AG10803 (cell line): ENCODE measurements around the gene NDUFS5.
"Not testable (repeated sequence)": the region's sequence is repeated elsewhere in the genome, so short reads cannot be mapped to it uniquely, and the experiment has no call there.

Experiments used
- DNase-seq: peaks from one replicate; pipeline ENCODE4 v3.0.0; 2010; ENCODE audit warnings: low read depth
- H3K4me3 ChIP-seq: 2 replicates; pipeline ENCODE4 v1.5.1; 2011; ENCODE audit warnings: mild to moderate bottlenecking, low read length, control low read depth
- CTCF ChIP-seq: conservative IDR thresholded peaks from 2 replicates; pipeline ENCODE4 v1.5.1; 2011; ENCODE audit warnings: mild to moderate bottlenecking, low read length, control low read depth, inconsistent platforms

Gene NDUFS5

GRCh38 chr1:39003281-39003680 is 22.9 kb upstream of the NDUFS5 start:
- no peak overlapping the region for H3K4me3 ChIP-seq
- peak; percentile 21 for DNase-seq
- TF ChIP-seq CTCF, result no peak

GRCh38 chr1:39003794-39004193 is 22.4 kb upstream of the NDUFS5 start:
- no peak for TF ChIP-seq CTCF
- H3K4me3 ChIP-seq, result no peak overlapping the region
- peak; percentile 20 for DNase-seq

GRCh38 chr1:39006287-39006686 is 19.9 kb upstream of the NDUFS5 start:
- DNase-seq, result no peak
- no peak for TF ChIP-seq CTCF
- H3K4me3 ChIP-seq, result no peak overlapping the region

- no peak for TF ChIP-seq CTCF
- no peak for DNase-seq
- H3K4me3 ChIP-seq, result no peak overlapping the region
These were observed 19.2 kb upstream of the NDUFS5 start for GRCh38 chr1:39006726-39007645.

- not testable (repeated sequence) for DNase-seq, H3K4me3 ChIP-seq
These were observed 11.2 kb upstream of the NDUFS5 start for GRCh38 chr1:39014956-39015355.

GRCh38 chr1:39016604-39017171 is 9.5 kb upstream of the NDUFS5 start:
- no peak for TF ChIP-seq CTCF
- DNase-seq, result no peak
- H3K4me3 ChIP-seq, result no peak overlapping the region

GRCh38 chr1:39017266-39017665 is 8.9 kb upstream of the NDUFS5 start:
- H3K4me3 ChIP-seq, result no peak overlapping the region
- DNase-seq, result no peak
- TF ChIP-seq CTCF, result no peak

GRCh38 chr1:39020494-39020893 is 5.7 kb upstream of the NDUFS5 start:
- H3K4me3 ChIP-seq, DNase-seq: not testable (repeated sequence)
